NCI-H446 treated with DMSO at 0.1 percent for 48 hours (cell line): ENCODE results near the gene TRIM67.

Experiments
- DNase-seq: peaks from one replicate; lab custom pipeline; 2025; lab: John Stamatoyannopoulos, UW

Gene TRIM67

DNA sequence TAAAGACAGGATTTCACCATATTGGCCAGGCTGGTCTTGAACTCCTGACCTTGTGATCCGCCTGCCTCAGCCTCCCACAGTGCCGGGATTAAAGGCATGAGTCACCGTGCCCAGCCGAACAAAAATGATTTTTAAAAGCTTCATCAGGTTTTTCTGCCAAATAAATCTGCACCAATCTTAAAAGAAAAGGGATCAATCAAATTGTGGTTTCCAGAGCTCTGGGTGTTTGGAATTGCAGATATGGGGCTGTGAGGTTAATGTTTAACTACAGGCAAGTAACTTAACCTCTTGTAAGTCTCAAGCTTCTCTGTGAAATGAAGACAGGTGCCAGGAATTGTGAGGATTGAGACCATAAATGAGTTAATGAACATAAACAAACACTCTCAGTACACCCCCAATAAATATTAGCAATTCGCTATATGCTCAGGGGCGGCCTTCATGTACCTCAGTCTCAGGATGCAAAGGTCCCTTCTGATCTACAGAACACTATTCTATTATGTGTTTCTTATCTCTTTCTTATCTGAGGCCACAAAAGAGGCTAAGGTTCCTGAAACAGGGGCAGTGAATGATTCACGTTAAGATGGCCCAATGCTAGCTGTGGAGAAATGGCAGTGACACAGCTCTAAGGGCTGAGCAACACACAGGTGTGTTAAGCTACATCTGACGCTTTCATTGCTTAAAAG is 72.0 kb downstream of the TRIM67 start:
- DNase-seq: no peak

DNA sequence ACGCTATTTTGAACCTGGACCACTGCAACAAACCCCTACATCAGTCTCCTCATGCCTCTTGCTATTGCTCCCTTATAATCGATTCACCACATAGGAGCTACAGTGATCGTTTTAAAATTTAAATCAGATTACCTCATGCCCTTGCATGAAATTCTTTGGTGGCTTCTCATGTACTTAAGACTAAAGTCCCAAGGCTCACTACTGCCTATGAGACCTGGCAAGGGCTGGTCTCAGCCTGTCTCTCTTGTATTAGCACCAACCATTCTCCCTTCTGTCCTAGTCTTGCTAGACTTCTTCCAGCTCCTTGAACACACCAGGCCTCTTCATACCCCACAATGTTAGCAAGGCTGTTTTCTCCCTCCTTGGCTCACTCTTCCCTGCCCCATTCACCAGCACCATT is 72.6 kb downstream of the TRIM67 start:
- DNase-seq: no peak

GRCh38 chr1:231235526-231236207 is 73.8 kb downstream of the TRIM67 start:
- no peak for DNase-seq

- no peak for DNase-seq
These were observed 74.3 kb downstream of the TRIM67 start for GRCh38 chr1:231236208-231236591.

GRCh38 chr1:231236938-231237337 is 75.1 kb downstream of the TRIM67 start:
- DNase-seq: no peak

GRCh38 chr1:231238298-231238697 is 76.4 kb downstream of the TRIM67 start:
- DNase-seq: no peak

DNA sequence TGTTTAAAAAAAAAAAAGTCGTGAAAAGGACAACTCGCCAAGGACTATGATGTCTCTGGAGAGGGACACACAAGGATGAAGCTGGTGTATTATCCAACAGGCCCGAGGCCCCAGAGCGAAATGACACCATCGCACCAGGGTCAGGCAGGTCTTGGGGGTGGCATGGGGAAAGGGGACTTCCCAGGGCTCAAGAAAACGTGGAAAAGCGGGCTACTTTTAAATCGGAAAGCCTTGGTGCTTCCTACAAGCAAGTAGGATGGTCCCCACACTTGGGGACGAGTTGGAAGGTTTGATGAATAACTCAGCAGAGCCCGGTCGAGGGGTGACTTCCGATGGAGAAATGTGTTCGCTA is 78.6 kb downstream of the TRIM67 start:
- DNase-seq: no peak

- DNase-seq: peak; percentile 68
These were observed 79.3 kb downstream of the TRIM67 start, which contains the start of gene GNPAT for GRCh38 chr1:231240883-231241735. Gene GNPAT, plus strand, starts transcription at chr1:231241212. Its CDS starts 167 bp downstream, at chr1:231241379.

GRCh38 chr1:231241750-231242149 is 79.9 kb downstream of the TRIM67 start:
- no peak for DNase-seq

- DNase-seq: no peak
These were observed 80.8 kb downstream of the TRIM67 start for GRCh38 chr1:231242516-231243198.

- DNase-seq: no peak
These were observed 86.9 kb downstream of the TRIM67 start for GRCh38 chr1:231248778-231249177.

DNA sequence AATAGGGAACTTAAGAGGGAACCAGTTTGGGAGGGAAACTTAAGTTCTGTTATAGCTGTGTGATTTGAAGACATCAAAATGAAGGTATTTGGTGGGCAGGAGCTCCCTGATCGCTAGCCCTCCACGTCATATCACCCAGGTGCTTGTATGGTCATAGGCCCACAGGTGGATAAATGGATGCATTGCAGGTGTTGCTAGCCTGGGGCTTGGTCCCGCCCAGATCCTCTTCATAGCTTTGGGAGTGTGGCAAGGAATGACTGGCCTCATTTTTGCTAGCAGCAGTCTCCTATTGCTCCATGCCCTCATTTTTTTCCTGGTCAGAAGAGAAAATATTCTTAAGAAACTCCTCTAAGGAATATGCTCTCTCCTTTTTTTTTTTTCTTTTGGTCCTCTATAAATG is 90.5 kb downstream of the TRIM67 start:
- DNase-seq: no peak

- DNase-seq: no peak
These were observed 98.5 kb downstream of the TRIM67 start for GRCh38 chr1:231260351-231260750.

DNA sequence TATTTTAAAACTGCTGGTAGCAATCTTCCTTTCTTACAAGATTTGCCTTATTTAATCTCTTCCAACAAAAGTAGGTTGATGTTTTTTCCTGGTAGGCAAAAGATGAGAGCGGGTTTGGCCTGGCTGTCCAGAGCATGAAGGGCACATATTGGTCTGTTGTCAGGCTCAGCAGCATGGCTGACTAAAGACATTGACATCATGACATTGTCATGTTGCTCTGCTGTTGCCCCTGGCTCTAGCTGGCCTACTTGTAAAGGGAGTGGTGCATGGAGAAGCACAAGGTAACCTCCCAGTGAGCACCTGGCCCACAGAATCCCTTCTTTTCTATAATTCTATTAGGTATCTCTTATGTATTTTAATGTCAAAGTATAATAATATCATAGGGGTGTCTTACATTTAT is 102.8 kb downstream of the TRIM67 start:
- no peak for DNase-seq

GRCh38 chr1:231265379-231265778 is 103.5 kb downstream of the TRIM67 start:
- DNase-seq: no peak

- DNase-seq: no peak
These were observed 105.0 kb downstream of the TRIM67 start for GRCh38 chr1:231266811-231267322.
